Stimulated activated CD8-positive, alpha-beta memory T cell treated with anti-CD3 and anti-CD28 coated beads, Interleukin-7, amount 100 ng/mL, for 24 hours (primary cell): Measurements from ENCODE around the gene DENND4C.
"Not testable (repeated sequence)": the region's sequence is repeated elsewhere in the genome, so short reads cannot be mapped to it uniquely, and the experiment has no call there.

Source experiments
- DNase-seq: peaks from one replicate; pipeline ENCODE4 v3.0.0-alpha.2; 2020; ENCODE audit warnings: low read depth

DENND4C gene

DNA sequence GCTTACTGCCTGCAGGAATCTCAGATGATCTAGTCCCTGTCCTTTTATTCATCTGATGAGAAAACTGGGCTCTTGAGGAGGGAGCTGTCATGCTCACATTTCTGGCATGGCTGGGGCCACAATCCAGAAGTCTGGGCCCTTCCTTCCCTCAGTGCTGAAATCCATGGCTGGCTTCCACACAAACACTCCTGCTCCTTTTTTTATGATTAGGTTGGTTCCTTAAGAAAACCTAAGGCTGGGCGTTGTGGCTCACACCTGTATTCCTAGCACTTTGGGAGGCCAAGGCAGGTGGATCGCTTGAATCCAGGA lies 179.7 kb downstream of the DENND4C start:
- DNase-seq = no peak

DNA sequence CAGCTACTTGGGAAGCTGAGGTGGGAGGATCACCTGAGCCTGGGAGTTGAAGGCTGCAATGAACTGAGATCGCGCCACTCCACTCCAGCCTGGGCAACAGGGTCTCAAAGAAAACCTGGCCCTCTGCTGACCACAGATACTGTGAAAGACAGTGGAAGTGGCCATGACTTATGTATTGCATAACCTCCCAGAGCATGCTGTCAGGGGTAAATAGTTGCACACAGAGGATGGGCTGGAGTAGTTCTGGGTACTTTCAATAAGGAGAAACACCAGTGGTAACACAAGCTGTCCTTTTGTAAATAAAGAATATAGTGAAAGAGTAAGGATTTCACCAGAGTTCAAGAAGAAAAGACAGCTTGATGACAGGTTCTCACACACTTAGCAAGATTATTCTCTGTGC lies 180.1 kb downstream of the DENND4C start:
- no peak for DNase-seq

DNA sequence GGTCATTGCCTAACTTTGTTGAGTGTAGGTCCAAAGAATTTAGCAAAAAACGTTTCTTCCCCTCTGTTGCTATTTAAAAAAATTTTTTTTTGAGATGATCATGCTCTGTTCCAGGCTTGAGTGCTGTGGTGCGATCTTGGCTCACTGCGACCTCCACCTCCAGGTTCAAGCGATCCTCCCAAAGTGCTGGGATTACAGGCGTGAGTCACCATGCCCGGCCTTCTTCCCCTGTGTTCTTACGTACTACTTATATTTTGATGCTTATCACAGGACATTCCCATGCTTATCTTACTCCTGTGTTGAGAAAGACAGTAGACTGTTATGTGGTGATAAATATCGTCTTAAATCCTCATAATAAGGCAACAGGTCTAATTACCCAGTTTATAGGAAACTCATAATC lies 180.8 kb downstream of the DENND4C start:
- no peak for DNase-seq

DNA sequence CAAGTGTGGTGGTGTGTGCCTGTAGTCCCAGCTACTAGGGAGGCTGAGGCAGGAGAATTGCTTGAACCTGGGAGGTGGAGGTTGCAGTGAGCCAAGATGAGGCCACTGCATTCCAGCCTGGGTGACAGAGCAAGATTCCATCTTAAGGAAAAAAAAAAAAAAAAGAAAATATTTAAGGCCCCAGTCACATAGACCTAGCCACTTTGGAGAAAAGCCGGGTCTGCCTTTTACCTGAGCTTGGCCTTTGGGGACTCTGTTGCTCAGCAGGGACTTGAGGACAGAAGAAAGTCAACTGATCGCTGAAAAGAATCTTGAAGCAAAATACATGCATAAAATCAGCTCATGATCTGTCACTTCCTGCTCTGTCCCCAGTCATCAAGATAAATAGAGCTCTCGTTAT lies 183.0 kb downstream of the DENND4C start:
- not testable (repeated sequence) for DNase-seq

DNA sequence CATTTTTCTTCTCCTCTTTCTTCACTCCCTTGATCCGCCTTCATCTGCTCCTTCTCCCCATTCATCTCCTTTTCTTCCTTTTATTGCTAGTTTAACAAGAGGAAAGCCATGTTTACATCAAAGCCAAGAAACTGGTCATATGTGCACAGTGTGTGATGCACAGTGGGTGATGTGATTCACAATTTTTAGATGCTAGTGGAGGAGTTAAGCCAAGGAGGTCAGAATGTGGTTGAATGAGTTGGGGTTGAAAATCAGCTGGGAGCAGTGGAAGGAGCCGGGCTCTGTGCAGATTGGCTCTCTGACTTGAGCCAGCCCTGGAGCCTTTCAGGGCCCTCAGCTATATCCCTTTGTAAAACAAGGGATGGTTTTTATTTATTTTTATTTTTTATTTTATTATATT lies 185.7 kb downstream of the DENND4C start:
- no peak for DNase-seq

DNA sequence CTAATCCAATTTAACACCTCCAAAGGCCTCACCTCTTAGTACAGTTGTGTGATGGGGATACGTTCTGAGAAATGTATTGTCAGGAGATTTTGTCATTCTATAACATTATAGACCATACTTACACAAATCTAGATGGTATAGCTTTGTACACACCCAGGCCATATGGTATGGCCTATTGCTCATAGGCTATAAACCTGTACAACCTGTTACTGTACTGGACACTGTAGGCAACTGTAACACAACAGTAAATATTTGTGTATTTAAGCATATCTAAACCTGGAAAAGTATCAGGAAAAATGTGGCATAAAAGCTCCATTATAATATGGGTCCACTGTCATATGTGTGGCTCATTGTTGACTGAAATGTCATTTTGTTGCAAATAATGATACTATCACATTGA lies 190.4 kb downstream of the DENND4C start:
- DNase-seq = no peak
